Neural progenitor cell (in vitro differentiated cells): ENCODE results near the gene H2BK1.

Source experiments
- EZH2 ChIP-seq: fragments of 200-600 bp; sonication (generic); IDR thresholded peaks from 2 replicates; pipeline ENCODE4 v1.6.1; 2017; ENCODE audit warnings: antibody characterized with exemption, mild to moderate bottlenecking, moderate library complexity
- EZH2phosphoT487 ChIP-seq: fragments of 200-600 bp; sonication (generic); IDR thresholded peaks from 2 replicates; pipeline ENCODE4 v1.6.1; 2017; ENCODE audit warnings: antibody characterized with exemption
- TF ChIP-seq, protein P1 (sequence below): fragments of 200-600 bp; sonication (generic); IDR thresholded peaks from 2 replicates; pipeline ENCODE4 v1.5.1; 2017; ENCODE audit warnings: antibody characterized with exemption, mild to moderate bottlenecking

DNA sequence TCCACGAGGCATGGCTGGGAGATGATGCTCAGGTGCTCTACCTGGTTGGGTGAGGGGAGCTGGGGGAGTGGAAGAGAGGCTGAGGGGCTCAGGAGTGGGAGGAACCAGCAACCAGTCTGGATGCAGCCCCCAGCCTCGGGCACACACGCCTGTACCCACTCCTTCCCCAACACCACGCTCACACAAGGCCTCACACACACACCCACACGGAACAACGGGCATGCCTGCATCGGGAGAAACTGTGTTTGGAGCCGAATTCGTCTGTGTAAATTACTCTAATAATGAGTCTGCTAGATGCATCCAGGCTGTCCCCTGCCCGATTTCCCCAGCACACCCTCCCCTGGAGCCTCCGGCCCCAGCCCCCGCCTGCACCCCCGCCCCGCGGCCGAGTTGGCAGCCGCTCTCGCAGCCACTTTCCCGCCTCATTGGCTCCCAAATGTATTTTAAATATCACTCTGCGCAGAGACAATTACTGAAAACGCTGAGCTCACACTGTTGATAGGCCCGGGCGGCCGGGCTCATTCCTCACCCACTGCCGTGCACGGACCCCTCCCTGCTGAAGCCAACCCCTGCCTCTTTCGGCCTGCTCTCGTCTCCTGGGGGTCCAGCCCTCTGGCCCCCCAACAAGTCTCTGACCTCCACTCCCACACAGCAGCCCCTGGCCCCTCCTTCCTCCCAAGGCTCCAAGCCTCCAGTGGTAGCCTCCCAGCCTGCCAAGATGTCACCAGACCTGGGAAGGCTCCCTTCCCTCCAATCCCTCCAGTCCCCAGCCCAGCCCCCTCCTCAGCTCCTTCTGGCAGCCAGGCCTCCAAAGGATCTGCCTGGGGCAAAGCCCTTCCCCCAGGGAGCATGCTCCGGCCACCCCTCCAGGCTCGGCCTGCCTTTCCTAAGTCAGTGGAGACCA is 11.1 kb downstream of the H2BK1 start:
- TF ChIP-seq, protein P1, sequence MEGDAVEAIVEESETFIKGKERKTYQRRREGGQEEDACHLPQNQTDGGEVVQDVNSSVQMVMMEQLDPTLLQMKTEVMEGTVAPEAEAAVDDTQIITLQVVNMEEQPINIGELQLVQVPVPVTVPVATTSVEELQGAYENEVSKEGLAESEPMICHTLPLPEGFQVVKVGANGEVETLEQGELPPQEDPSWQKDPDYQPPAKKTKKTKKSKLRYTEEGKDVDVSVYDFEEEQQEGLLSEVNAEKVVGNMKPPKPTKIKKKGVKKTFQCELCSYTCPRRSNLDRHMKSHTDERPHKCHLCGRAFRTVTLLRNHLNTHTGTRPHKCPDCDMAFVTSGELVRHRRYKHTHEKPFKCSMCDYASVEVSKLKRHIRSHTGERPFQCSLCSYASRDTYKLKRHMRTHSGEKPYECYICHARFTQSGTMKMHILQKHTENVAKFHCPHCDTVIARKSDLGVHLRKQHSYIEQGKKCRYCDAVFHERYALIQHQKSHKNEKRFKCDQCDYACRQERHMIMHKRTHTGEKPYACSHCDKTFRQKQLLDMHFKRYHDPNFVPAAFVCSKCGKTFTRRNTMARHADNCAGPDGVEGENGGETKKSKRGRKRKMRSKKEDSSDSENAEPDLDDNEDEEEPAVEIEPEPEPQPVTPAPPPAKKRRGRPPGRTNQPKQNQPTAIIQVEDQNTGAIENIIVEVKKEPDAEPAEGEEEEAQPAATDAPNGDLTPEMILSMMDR = no peak
- TF ChIP-seq EZH2phosphoT487 (no peak), EZH2 (no peak)
